Stimulated activated CD8-positive, alpha-beta memory T cell treated with anti-CD3 and anti-CD28 coated beads, Interleukin-7, amount 100 ng/mL, for 1 hour (primary cell): ENCODE data around the gene SPEN.

Source experiments
- DNase-seq, 2 donors: peaks; one replicate each; pipeline ENCODE4 v3.0.0-alpha.2; 2020; ENCODE audit warnings: low read depth in 2 of 2

Gene SPEN

GRCh38 chr1:15948595-15949452 lies 101.3 kb downstream of the SPEN start:
- DNase-seq: no peak

- DNase-seq: peak; percentile 68 to 80
Measured at GRCh38 chr1:15949453-15950245, 102.1 kb downstream of the SPEN start.

GRCh38 chr1:15950302-15950701 lies 102.8 kb downstream of the SPEN start:
- DNase-seq: no peak

- DNase-seq: peak; percentile 49 to 58
Measured at GRCh38 chr1:15950763-15951295, 103.3 kb downstream of the SPEN start.

- DNase-seq: no peak
Measured at GRCh38 chr1:15951341-15952153, 104.0 kb downstream of the SPEN start.

- no peak for DNase-seq
Measured at GRCh38 chr1:15952317-15953258, 105.1 kb downstream of the SPEN start.

- no peak for DNase-seq
Measured at GRCh38 chr1:15953294-15953771, 105.8 kb downstream of the SPEN start.

GRCh38 chr1:15953791-15954241 lies 106.3 kb downstream of the SPEN start:
- no peak for DNase-seq

GRCh38 chr1:15954316-15954715 lies 106.8 kb downstream of the SPEN start:
- no peak for DNase-seq

GRCh38 chr1:15955552-15955951 lies 108.0 kb downstream of the SPEN start:
- DNase-seq: no peak

GRCh38 chr1:15956150-15956549 lies 108.6 kb downstream of the SPEN start:
- DNase-seq: no peak

- no peak for DNase-seq
Measured at GRCh38 chr1:15957221-15958095, 110.0 kb downstream of the SPEN start.

- DNase-seq: no peak
Measured at GRCh38 chr1:15958111-15958510, 110.6 kb downstream of the SPEN start.

- DNase-seq: no peak
Measured at GRCh38 chr1:15958793-15959192, 111.3 kb downstream of the SPEN start.

GRCh38 chr1:15959424-15959823 lies 111.9 kb downstream of the SPEN start:
- no peak for DNase-seq

- DNase-seq: no peak
Measured at GRCh38 chr1:15959827-15960446, 112.4 kb downstream of the SPEN start.

- DNase-seq: no peak
Measured at GRCh38 chr1:15960808-15961207, 113.3 kb downstream of the SPEN start.

GRCh38 chr1:15961492-15961891 lies 114.0 kb downstream of the SPEN start:
- no peak for DNase-seq

- no peak for DNase-seq
Measured at GRCh38 chr1:15962176-15962575, 114.7 kb downstream of the SPEN start.
